GM18951 (cell line): Measurements from ENCODE around the gene DCDC1.

Source experiments
- POLR2A ChIP-seq: IDR thresholded peaks from 4 replicates; pipeline ENCODE4 v1.6.1; 2011; ENCODE audit warnings: mild to moderate bottlenecking; ENCODE audit not compliant: insufficient read length, insufficient read depth; ENCODE audit errors: extremely low read depth
- in situ Hi-C: fragments of 300-500 bp; cut with MboI; formaldehyde crosslinking; loops from one replicate; pipeline ENCODE4 v1.12.0; 2022; ENCODE audit warnings: low sequenced_read_pairs, mixed read lengths, inconsistent platforms; ENCODE audit not compliant: unreplicated experiment

The DCDC1 gene

GRCh38 chr11:31141789-31142188, 227.8 kb downstream of the DCDC1 start:
- TF ChIP-seq POLR2A = no peak
- in situ Hi-C loops = no loop called here

- in situ Hi-C loops = no loop called here
- no peak for TF ChIP-seq POLR2A
Measured at GRCh38 chr11:31139479-31139878, 230.1 kb downstream of the DCDC1 start.

GRCh38 chr11:31132531-31133421, 236.8 kb downstream of the DCDC1 start:
- no peak for TF ChIP-seq POLR2A
- in situ Hi-C loops = no loop called here

GRCh38 chr11:31131760-31132159, 237.8 kb downstream of the DCDC1 start:
- in situ Hi-C loops = no loop called here

GRCh38 chr11:31127290-31127689, 242.2 kb downstream of the DCDC1 start:
- TF ChIP-seq POLR2A = no peak
- in situ Hi-C loops = no loop called here

More at GRCh38 chr11:31131760-31132159, 237.8 kb downstream of the DCDC1 start:
- TF ChIP-seq POLR2A = no peak

- in situ Hi-C loops = loop anchor here (25.0 kb wide), 1 partner anchor 717 kb away; no protein-coding TSS in a partner anchor
- no peak for TF ChIP-seq POLR2A
Measured at GRCh38 chr11:31120428-31120827, 249.1 kb downstream of the DCDC1 start.

GRCh38 chr11:31118566-31118965, 251.0 kb downstream of the DCDC1 start:
- no peak for TF ChIP-seq POLR2A
- in situ Hi-C loops = loop anchor here (25.0 kb wide), 1 partner anchor 719 kb away; no protein-coding TSS in a partner anchor

- in situ Hi-C loops = loop anchor here (25.0 kb wide), 1 partner anchor 720 kb away; no protein-coding TSS in a partner anchor
- TF ChIP-seq POLR2A = no peak
Measured at GRCh38 chr11:31117038-31117437, 252.5 kb downstream of the DCDC1 start.

- TF ChIP-seq POLR2A = no peak
- in situ Hi-C loops = loop anchor here (25.0 kb wide), 1 partner anchor 723 kb away; no protein-coding TSS in a partner anchor
Measured at GRCh38 chr11:31114442-31114841, 255.1 kb downstream of the DCDC1 start.

GRCh38 chr11:31110830-31111229, 258.7 kb downstream of the DCDC1 start:
- no peak for TF ChIP-seq POLR2A
- in situ Hi-C loops = loop anchor here (25.0 kb wide), 1 partner anchor 726 kb away; no protein-coding TSS in a partner anchor

- no peak for TF ChIP-seq POLR2A
- in situ Hi-C loops = loop anchor here (25.0 kb wide), 1 partner anchor 728 kb away; no protein-coding TSS in a partner anchor
Measured at GRCh38 chr11:31109446-31109845, 260.1 kb downstream of the DCDC1 start.

- no peak for TF ChIP-seq POLR2A
- in situ Hi-C loops = loop anchor here (25.0 kb wide), 1 partner anchor 730 kb away; no protein-coding TSS in a partner anchor
Measured at GRCh38 chr11:31107649-31108048, 261.9 kb downstream of the DCDC1 start.

- TF ChIP-seq POLR2A = no peak
- in situ Hi-C loops = loop anchor here (25.0 kb wide), 1 partner anchor 730 kb away; no protein-coding TSS in a partner anchor
Measured at GRCh38 chr11:31106968-31107576, 262.5 kb downstream of the DCDC1 start.
